Activated CD4-positive, alpha-beta T cell treated with anti-CD3 and anti-CD28 coated beads, Interleukin-2, amount 50 U/mL, for 24 hours (primary cell): ENCODE results near the gene TXNL1.
"Not testable (repeated sequence)": the region's sequence is repeated elsewhere in the genome, so short reads cannot be mapped to it uniquely, and the experiment has no call there.

ENCODE experiments used
- DNase-seq, 2 donors: peaks; one replicate each; pipeline ENCODE4 v3.0.0-alpha.2; 2020; ENCODE audit warnings: low read depth in 1 of 2, low spot score in 1 of 2

Gene TXNL1

GRCh38 chr18:56638232-56639103 lies at the start of gene TXNL1:
TXNL1 (minus strand) TSS chr18:56638592; CDS start chr18:56638440, 152 bp downstream.
- DNase-seq = peak; percentile 97 to 100

- DNase-seq = no peak
Observed at GRCh38 chr18:56684277-56684676, 45.9 kb upstream of the TXNL1 start.

- DNase-seq = no peak
Observed at GRCh38 chr18:56678836-56679565, 40.6 kb upstream of the TXNL1 start.

GRCh38 chr18:56676639-56677038 lies 38.2 kb upstream of the TXNL1 start:
- DNase-seq = no peak

- no peak for DNase-seq
Observed at GRCh38 chr18:56672981-56673380, 34.6 kb upstream of the TXNL1 start.

- DNase-seq = no peak
Observed at GRCh38 chr18:56672391-56672790, 34.0 kb upstream of the TXNL1 start.

- DNase-seq = no peak
Observed at GRCh38 chr18:56662902-56663301, 24.5 kb upstream of the TXNL1 start.

- DNase-seq = no peak
Observed at GRCh38 chr18:56662502-56662901, 24.1 kb upstream of the TXNL1 start.

- DNase-seq = no peak
Observed at GRCh38 chr18:56662063-56662408, 23.6 kb upstream of the TXNL1 start.

GRCh38 chr18:56661360-56662062 lies 23.1 kb upstream of the TXNL1 start:
- DNase-seq = no peak

GRCh38 chr18:56660655-56661054 lies 22.3 kb upstream of the TXNL1 start:
- DNase-seq = no peak

GRCh38 chr18:56659111-56659510 lies 20.7 kb upstream of the TXNL1 start:
- DNase-seq = no peak

GRCh38 chr18:56658261-56658660 lies 19.9 kb upstream of the TXNL1 start:
- DNase-seq = no peak

GRCh38 chr18:56654280-56654679 lies 15.9 kb upstream of the TXNL1 start:
- DNase-seq = not testable (repeated sequence)

GRCh38 chr18:56652802-56653201 lies 14.4 kb upstream of the TXNL1 start:
- DNase-seq = no peak

- DNase-seq = no peak
Observed at GRCh38 chr18:56651771-56652092, 13.3 kb upstream of the TXNL1 start.

- peak; percentile 86 to 97 for DNase-seq
Observed at GRCh38 chr18:56650944-56651770, 12.8 kb upstream of the TXNL1 start, which contains the start of gene WDR7. WDR7 (plus strand) TSS chr18:56651359; CDS start chr18:56672516, 21,157 bp downstream.

GRCh38 chr18:56649996-56650395 lies 11.6 kb upstream of the TXNL1 start:
- DNase-seq = no peak

GRCh38 chr18:56647951-56648893 lies 9.8 kb upstream of the TXNL1 start:
- no peak for DNase-seq

GRCh38 chr18:56647071-56647470 lies 8.7 kb upstream of the TXNL1 start:
- DNase-seq = no peak
